GM18951 (cell line): ENCODE data around the gene PKM.

Experiments
- POLR2A ChIP-seq: IDR thresholded peaks from 4 replicates; pipeline ENCODE4 v1.6.1; 2011; ENCODE audit warnings: mild to moderate bottlenecking; ENCODE audit not compliant: insufficient read length, insufficient read depth; ENCODE audit errors: extremely low read depth
- in situ Hi-C: fragments of 300-500 bp; cut with MboI; formaldehyde crosslinking; loops from one replicate; pipeline ENCODE4 v1.12.0; 2022; ENCODE audit warnings: low sequenced_read_pairs, mixed read lengths, inconsistent platforms; ENCODE audit not compliant: unreplicated experiment

The PKM gene

DNA sequence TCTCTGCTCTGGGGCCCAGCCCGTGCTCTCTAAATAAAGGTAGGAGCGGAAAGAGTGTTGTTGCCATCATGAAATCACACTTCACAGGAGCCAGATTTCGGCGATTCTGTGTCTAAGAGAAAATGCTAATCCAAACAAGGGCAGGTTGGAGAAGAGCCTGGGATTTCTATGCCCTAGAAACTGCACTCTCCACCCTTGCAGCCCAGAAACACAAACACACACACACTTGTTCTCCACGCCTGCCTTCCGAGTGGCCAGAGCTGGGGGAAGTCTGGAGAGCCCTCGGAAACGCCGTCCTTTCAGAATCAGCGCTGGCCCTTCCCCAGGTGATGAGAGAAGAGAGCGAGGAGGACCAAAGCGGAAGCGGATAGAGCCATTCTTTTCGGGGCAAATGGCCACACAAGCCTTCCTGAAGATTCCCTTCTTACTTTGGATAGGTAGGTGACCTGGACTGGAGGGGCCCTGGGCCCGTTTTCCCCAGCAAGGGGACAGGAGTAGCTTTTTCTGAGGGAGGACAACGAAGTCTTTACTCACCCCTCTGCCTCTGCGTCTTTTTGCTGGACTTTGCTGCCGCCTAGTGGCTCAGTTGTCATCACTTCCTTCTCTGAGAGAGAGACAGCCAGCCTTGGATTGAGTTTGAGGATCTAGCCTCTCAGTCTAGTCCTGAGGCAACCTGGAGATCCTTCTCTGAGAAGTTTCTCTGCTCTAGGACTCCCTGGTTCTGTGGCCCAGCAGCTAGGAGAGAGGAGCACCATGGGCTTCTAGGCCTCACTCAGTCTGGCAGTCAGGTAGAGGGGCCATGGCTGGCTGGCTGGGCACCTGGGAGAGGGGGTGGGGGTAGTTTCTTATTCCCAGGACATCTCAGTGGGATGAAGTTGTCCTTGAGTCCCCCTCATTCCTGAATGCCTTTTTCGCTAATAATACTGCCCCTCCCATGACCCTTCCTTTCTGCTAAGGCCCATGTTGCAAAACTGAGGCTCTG lies 75.1 kb downstream of the PKM start:
- no peak for TF ChIP-seq POLR2A
- in situ Hi-C loops: loop anchor here (10.0 kb wide), 1 partner anchor 411 kb away; no protein-coding TSS in a partner anchor

DNA sequence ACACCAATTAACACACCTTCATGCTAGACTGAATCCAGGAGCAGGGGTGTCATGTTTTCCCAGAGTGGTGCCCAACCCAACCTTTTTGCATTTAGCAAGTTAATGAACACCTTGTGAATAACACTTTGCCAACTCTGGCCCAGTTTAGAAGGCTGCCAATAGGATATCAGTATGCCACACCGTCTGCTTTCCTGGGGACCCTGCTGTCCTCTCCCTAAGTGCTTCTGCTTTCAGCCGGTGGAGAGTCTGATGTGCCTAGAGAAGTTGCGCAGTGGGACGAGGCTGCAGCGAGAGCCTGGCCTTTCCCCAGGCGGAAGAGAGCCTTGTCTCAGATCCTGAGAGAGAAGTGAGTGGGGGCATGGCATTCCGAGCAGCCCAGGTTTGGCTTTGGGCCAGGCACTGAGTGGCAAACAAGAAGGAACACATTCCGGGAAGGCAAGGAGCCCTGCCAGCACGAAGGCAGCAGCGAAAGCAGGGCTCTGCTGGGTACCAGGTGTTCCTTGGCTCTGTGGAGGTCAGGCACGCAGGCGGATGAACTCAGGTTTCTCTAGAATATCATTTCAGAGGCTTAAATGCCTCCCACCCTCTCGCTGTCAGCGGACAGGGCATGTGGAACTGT lies 75.9 kb downstream of the PKM start:
- in situ Hi-C loops: loop anchor here (10.0 kb wide), 1 partner anchor 410 kb away; no protein-coding TSS in a partner anchor
- no peak for TF ChIP-seq POLR2A

DNA sequence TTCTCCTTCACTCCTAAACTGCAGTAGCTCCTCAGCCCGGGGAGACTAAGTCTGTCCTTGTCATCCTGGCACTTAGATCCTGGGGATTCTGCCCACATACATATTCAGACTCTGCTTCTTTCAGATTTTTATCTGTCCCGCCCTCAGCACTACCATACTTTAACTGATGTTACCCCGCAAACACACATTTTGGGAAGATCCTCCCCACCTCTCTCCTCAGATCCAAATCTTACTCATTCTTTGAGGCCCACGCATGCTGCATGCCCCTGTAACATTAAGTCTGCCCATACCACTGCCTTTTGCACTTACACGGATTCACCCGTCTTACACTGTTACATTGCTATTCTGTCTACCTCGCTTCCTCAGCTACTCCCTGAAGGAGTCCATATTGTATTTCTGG lies 76.7 kb downstream of the PKM start:
- TF ChIP-seq POLR2A: no peak
- in situ Hi-C loops: loop anchor here (10.0 kb wide), 1 partner anchor 410 kb away; no protein-coding TSS in a partner anchor

- no peak for TF ChIP-seq POLR2A
- in situ Hi-C loops: loop anchor here (10.0 kb wide), 1 partner anchor 409 kb away; no protein-coding TSS in a partner anchor
These were observed 77.6 kb downstream of the PKM start for GRCh38 chr15:72153269-72154000.
